T-helper 1 cell treated with Interleukin-12 subunit alpha and Interleukin-12 subunit beta and Interleukin-4 antibody, amounts not matched to agents 30 μg/mL and 1 μg/mL, for 36 hours (primary cell): ENCODE data around the gene CDKL4.
"Not testable (repeated sequence)": the region's sequence is repeated elsewhere in the genome, so short reads cannot be mapped to it uniquely, and the experiment has no call there.

Experiments
- H3K27ac Mint-ChIP-seq: one replicate; pipeline ENCODE4 v1.8.0; 2021; ENCODE audit warnings: mild to moderate bottlenecking, mixed read lengths
- H3K27me3 Mint-ChIP-seq: one replicate; pipeline ENCODE4 v1.8.0; 2021; ENCODE audit warnings: low read depth, mixed read lengths
- H3K36me3 Mint-ChIP-seq: one replicate; pipeline ENCODE4 v1.8.0; 2021; ENCODE audit warnings: low read depth, mixed read lengths
- H3K4me1 Mint-ChIP-seq: one replicate; pipeline ENCODE4 v1.8.0; 2021; ENCODE audit warnings: low read depth, mixed read lengths
- H3K4me3 Mint-ChIP-seq: one replicate; pipeline ENCODE4 v1.8.0; 2021; ENCODE audit warnings: mild to moderate bottlenecking, moderate library complexity, mixed read lengths
- H3K9me3 Mint-ChIP-seq: one replicate; pipeline ENCODE4 v1.8.0; 2021; ENCODE audit warnings: mixed read lengths

CDKL4 gene

GRCh38 chr2:39176997-39177396 lies 66.8 kb downstream of the CDKL4 start:
- Mint-ChIP-seq H3K36me3 (peaks cover 4% of the 10 kb centered on the region), H3K27me3 (peaks cover 9% of the 10 kb centered on the region), H3K4me3 (no peak overlapping the region), H3K27ac (no peak overlapping the region), H3K9me3 (no peaks in the 10 kb centered on the region), H3K4me1 (peaks cover 5% of the 10 kb centered on the region)

- Mint-ChIP-seq H3K4me1 (peaks cover 9% of the 10 kb centered on the region), H3K9me3 (no peaks in the 10 kb centered on the region), H3K27ac (no peak overlapping the region), H3K27me3 (peaks cover 9% of the 10 kb centered on the region), H3K36me3 (no peaks in the 10 kb centered on the region), H3K4me3 (no peak overlapping the region)
Measured at GRCh38 chr2:39175026-39175812, 68.6 kb downstream of the CDKL4 start.

DNA sequence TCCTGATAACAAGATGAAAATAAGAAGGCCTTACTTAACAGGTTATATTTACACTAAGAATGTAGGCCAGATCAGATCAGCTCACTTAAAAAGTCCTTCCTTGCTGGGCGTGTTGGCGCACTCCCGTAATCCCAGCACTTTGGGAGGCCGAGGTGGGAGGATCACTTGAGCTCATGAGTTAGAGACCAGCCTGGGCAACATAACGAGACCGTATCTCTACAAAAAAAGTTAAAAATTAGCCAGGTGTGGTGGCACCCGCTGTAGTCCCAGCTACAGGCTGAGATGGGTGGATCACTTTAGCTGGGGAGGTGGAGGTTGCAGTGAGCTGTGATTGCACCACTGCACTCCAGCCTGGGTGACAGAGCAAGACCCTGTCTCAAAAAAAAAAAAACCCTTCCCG lies 69.7 kb downstream of the CDKL4 start:
- Mint-ChIP-seq H3K9me3 (no peaks in the 10 kb centered on the region), H3K4me3 (no peak overlapping the region), H3K27me3 (peaks cover 9% of the 10 kb centered on the region), H3K4me1 (peaks cover 13% of the 10 kb centered on the region), H3K36me3 (peaks cover 1% of the 10 kb centered on the region), H3K27ac (no peak overlapping the region)

DNA sequence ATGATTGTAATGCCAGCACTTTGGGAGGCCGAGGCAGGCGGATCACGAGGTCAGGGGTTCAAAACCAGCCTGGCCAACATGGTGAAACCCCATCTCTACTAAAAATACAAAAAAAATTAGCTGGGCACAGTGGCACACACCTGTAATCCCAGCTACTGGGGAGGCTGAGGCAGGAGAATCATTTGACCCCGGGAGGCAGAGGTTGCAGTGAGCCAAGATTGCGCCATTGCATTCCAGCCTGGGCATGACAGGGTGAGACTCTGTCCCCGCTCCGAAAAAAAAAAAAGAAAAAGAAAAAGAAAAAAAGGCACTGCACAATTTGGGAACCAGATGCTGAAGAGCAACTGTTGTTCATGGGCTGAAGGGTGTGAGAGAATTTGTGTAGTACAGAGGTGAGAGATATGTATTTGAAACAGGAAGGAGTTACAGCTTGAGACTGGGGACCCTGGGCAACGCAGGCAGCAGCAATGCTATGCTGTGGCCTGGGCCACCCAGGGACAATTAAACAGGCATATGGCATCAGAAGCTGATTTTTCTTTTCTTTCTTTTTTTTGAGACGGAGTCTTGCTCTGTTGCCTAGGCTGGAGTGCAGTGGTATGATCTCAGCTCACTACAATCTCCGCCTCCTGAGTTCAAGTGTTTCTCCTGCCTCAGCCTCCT lies 71.6 kb downstream of the CDKL4 start:
- H3K27ac Mint-ChIP-seq, H3K4me3 Mint-ChIP-seq, H3K9me3 Mint-ChIP-seq, H3K36me3 Mint-ChIP-seq, H3K27me3 Mint-ChIP-seq: not testable (repeated sequence)
- peaks cover 15% of the 10 kb centered on the region for H3K4me1 Mint-ChIP-seq

DNA sequence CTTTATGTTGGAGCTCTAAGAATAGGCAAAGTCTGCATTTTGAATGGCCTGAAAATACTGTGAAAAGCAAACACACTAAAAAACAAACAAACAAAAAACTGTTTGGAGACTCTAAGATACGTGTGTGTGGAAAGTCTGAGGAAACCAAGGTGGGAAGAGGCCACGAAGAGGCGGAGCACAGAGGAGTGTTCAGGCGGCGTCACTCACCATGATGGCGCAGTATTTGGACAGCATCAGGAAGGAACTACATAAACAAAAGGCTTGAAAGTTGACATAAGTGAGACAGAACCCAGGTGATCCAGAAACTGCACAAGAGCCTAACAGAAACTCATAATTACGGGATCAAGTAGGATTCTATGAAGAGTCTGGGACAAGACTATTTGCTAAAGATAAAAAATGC lies 72.1 kb downstream of the CDKL4 start:
- Mint-ChIP-seq H3K4me3 (no peak overlapping the region), H3K27me3 (peaks cover 6% of the 10 kb centered on the region), H3K36me3 (peaks cover 1% of the 10 kb centered on the region), H3K4me1 (peaks cover 17% of the 10 kb centered on the region), H3K27ac (no peak overlapping the region), H3K9me3 (no peaks in the 10 kb centered on the region)

- Mint-ChIP-seq H3K36me3 (peaks cover 3% of the 10 kb centered on the region), H3K27ac (no peak overlapping the region), H3K9me3 (no peaks in the 10 kb centered on the region), H3K27me3 (peaks cover 14% of the 10 kb centered on the region), H3K4me1 (peaks cover 6% of the 10 kb centered on the region), H3K4me3 (no peak overlapping the region)
Measured at GRCh38 chr2:39164089-39164488, 79.7 kb downstream of the CDKL4 start.

DNA sequence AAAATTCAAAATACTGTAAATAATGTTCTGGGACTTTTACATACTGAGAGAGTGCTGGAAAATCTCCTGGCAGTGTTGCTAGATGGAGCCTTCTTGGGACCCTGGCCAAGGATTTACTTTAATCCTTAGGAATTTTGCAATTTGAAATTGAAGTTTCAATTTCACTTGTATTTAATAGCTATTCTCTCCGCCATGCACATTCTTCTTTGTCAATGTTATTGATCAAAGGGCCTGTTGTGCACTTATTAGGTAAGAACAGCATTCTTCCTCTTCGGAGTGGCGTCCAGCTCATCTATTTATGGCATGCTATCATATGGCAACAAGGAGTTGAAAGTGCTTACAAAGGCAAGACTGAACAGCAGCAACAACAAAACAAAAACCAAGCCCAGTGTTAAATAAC lies 82.8 kb downstream of the CDKL4 start:
- peaks cover 14% of the 10 kb centered on the region for H3K27me3 Mint-ChIP-seq
- peaks cover 3% of the 10 kb centered on the region for H3K36me3 Mint-ChIP-seq
- H3K4me1 Mint-ChIP-seq: peaks cover 2% of the 10 kb centered on the region
- H3K27ac Mint-ChIP-seq: no peak overlapping the region
- H3K9me3 Mint-ChIP-seq: no peaks in the 10 kb centered on the region
- no peak overlapping the region for H3K4me3 Mint-ChIP-seq

DNA sequence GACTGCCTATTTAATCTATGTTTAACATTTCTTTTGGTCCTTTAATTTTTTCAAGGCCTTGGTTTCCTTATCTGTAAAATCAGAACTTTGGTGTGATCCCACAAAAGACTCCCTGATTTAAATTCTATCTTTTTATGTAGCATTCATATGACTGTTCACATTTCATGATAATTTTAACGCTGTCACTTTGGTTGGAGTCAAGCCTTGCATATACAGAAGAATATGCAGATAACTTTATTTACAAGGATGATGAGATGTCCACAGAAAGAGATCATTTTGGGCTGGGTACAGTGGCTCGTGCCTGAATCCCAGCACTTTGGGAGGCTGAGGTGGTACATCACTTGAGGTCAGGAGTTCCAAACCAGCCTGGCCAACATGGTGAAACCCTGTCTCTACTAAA lies 84.5 kb downstream of the CDKL4 start:
- Mint-ChIP-seq H3K9me3 (no peaks in the 10 kb centered on the region), H3K4me1 (peaks cover 2% of the 10 kb centered on the region), H3K4me3 (no peak overlapping the region), H3K36me3 (peaks cover 3% of the 10 kb centered on the region), H3K27me3 (peaks cover 10% of the 10 kb centered on the region), H3K27ac (no peak overlapping the region)

- Mint-ChIP-seq H3K36me3 (peaks cover 2% of the 10 kb centered on the region), H3K4me3 (no peak overlapping the region), H3K27ac (no peak overlapping the region), H3K27me3 (peaks cover 4% of the 10 kb centered on the region), H3K9me3 (no peaks in the 10 kb centered on the region), H3K4me1 (peaks cover 2% of the 10 kb centered on the region)
Measured at GRCh38 chr2:39158351-39158750, 85.4 kb downstream of the CDKL4 start.

DNA sequence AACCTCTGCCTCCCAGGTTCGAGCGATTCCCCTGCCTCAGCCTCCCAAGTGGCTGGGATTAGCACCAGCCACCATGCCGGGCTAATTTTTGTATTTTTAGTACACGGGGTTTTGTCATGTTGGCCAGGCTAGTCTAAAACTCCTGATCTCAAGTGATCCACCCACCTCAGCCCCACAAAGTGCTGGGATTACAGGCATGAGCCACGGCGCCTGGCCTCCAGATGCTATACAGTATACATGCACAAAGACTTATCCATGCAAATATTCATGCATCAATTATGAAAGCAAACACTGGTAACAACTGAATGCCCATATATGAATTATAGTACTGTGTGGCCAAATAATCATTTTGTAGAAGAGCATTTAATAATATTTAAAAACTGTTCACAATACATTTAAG lies 86.9 kb downstream of the CDKL4 start:
- Mint-ChIP-seq H3K36me3 (peaks cover 2% of the 10 kb centered on the region), H3K4me1 (peaks cover 2% of the 10 kb centered on the region), H3K4me3 (no peak overlapping the region), H3K27me3 (no peaks in the 10 kb centered on the region), H3K27ac (no peak overlapping the region), H3K9me3 (no peaks in the 10 kb centered on the region)

DNA sequence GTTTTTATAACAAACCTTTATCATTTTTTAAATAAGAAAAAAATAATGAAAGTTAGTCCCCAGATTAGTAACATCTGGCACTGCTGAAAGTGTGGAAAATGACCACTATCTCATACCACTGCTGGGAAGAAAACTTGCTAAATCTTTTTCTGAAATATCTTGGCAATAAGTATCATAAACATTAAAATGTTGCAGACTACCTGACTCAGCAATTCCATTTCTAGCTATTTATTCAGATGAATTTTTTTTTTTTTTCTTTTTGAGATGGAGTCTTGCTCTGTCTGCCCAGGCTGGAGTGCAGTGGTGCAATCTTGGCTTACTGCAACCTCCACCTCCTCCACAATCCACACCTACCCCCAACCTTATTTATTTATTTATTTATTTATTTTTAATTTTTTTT lies 87.7 kb downstream of the CDKL4 start:
- Mint-ChIP-seq H3K4me3 (no peak overlapping the region), H3K27me3 (no peaks in the 10 kb centered on the region), H3K9me3 (no peaks in the 10 kb centered on the region), H3K27ac (no peak overlapping the region), H3K36me3 (peaks cover 2% of the 10 kb centered on the region), H3K4me1 (peaks cover 2% of the 10 kb centered on the region)

GRCh38 chr2:39155573-39155972 lies 88.2 kb downstream of the CDKL4 start:
- not testable (repeated sequence) for H3K4me3 Mint-ChIP-seq, H3K9me3 Mint-ChIP-seq, H3K27ac Mint-ChIP-seq, H3K27me3 Mint-ChIP-seq, H3K4me1 Mint-ChIP-seq, H3K36me3 Mint-ChIP-seq

DNA sequence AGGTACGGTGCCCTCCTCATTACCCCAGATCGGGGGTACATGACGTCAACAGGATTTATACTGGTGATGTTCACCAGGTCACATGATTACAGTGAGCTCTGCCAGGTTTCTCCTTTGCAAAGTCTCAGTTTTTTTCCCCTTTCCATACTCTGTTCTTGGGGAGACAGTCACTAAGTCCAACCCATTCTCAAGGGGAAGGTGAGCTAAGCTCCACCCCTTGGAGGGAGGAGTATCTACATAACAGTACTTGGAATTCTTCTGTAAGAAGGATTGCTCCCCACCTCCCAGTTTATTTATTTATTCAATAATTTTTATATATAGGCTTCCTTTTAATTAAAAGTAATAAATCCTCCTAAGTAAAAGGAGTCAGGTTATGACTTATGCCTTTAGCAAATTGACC lies 88.8 kb downstream of the CDKL4 start:
- Mint-ChIP-seq H3K36me3 (peaks cover 3% of the 10 kb centered on the region), H3K4me1 (peaks cover 7% of the 10 kb centered on the region), H3K4me3 (no peak overlapping the region), H3K27ac (no peak overlapping the region), H3K9me3 (no peaks in the 10 kb centered on the region), H3K27me3 (no peaks in the 10 kb centered on the region)

- H3K36me3 Mint-ChIP-seq: peaks cover 3% of the 10 kb centered on the region
- H3K4me1 Mint-ChIP-seq: peaks cover 6% of the 10 kb centered on the region
- H3K4me3 Mint-ChIP-seq: no peak overlapping the region
- H3K9me3 Mint-ChIP-seq: no peaks in the 10 kb centered on the region
- no peak overlapping the region for H3K27ac Mint-ChIP-seq
- no peaks in the 10 kb centered on the region for H3K27me3 Mint-ChIP-seq
Measured at GRCh38 chr2:39153312-39153711, 90.5 kb downstream of the CDKL4 start.

- no peak overlapping the region for H3K27ac Mint-ChIP-seq
- peaks cover 8% of the 10 kb centered on the region for H3K4me1 Mint-ChIP-seq
- H3K4me3 Mint-ChIP-seq: no peak overlapping the region
- peaks cover 5% of the 10 kb centered on the region for H3K36me3 Mint-ChIP-seq
- H3K27me3 Mint-ChIP-seq: no peaks in the 10 kb centered on the region
- H3K9me3 Mint-ChIP-seq: no peaks in the 10 kb centered on the region
Measured at GRCh38 chr2:39152504-39152903, 91.3 kb downstream of the CDKL4 start.
